Thyroid gland (tissue), 4 donors: Measurements from ENCODE around the gene PKP4.

Source experiments
- POLR2A ChIP-seq, 2 donors: fragments of 450-650 bp; IDR thresholded peaks; one replicate each; pipeline ENCODE4 v1.6.1; 2017; ENCODE audit warnings: antibody characterized with exemption in 2 of 2, mild to moderate bottlenecking in 2 of 2, moderate library complexity in 1 of 2
- TF ChIP-seq, protein P1 (sequence below), 6 experiments: fragments of 200-600 bp in 3 of 6; fragments of 450-650 bp in 3 of 6; sonication (generic) in 3 of 6; IDR thresholded peaks; one replicate each; pipeline ENCODE4 v1.5.1; 2016 to 2019; ENCODE audit warnings: antibody characterized with exemption in 6 of 6, mild to moderate bottlenecking in 2 of 6, inconsistent platforms in 1 of 6, moderate library complexity in 1 of 6

DNA sequence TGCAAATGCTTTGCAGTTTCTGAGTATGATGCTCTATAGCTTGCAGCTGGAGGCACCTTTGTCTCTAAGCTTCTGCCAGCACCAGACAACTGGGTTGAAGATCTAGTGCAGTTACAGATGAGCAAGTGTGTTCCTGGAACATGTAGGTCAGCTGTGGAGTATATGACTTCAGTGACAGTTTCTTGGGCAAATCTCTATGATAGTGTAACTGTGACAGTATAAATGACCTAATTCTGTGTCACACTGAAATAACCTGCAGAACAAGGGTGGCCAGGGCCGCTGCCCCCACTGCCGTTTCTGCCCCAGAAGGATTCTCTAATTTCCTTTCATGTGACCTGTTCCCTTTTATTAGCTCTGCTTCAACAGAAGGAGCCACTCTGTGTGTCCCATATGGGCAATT is 193.1 kb downstream of the PKP4 start:
- TF ChIP-seq, protein P1, sequence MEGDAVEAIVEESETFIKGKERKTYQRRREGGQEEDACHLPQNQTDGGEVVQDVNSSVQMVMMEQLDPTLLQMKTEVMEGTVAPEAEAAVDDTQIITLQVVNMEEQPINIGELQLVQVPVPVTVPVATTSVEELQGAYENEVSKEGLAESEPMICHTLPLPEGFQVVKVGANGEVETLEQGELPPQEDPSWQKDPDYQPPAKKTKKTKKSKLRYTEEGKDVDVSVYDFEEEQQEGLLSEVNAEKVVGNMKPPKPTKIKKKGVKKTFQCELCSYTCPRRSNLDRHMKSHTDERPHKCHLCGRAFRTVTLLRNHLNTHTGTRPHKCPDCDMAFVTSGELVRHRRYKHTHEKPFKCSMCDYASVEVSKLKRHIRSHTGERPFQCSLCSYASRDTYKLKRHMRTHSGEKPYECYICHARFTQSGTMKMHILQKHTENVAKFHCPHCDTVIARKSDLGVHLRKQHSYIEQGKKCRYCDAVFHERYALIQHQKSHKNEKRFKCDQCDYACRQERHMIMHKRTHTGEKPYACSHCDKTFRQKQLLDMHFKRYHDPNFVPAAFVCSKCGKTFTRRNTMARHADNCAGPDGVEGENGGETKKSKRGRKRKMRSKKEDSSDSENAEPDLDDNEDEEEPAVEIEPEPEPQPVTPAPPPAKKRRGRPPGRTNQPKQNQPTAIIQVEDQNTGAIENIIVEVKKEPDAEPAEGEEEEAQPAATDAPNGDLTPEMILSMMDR (IDR thresholded peaks at IDR 0.05), result no peak
- TF ChIP-seq POLR2A (IDR thresholded peaks at IDR 0.05), result no peak
